GM12873 (cell line): ENCODE measurements around the gene UBE2E2.

Experiments
- TF ChIP-seq, protein P1 (sequence below): IDR thresholded peaks from 2 replicates; pipeline ENCODE4 v1.5.1; 2012; ENCODE audit warnings: low read depth, mild to moderate bottlenecking, moderate library complexity, low read length, control low read depth; ENCODE audit not compliant: insufficient read depth; ENCODE audit errors: missing control alignments

The UBE2E2 gene

GRCh38 chr3:23263796-23264195, 60.7 kb downstream of the UBE2E2 start:
- TF ChIP-seq, protein P1, sequence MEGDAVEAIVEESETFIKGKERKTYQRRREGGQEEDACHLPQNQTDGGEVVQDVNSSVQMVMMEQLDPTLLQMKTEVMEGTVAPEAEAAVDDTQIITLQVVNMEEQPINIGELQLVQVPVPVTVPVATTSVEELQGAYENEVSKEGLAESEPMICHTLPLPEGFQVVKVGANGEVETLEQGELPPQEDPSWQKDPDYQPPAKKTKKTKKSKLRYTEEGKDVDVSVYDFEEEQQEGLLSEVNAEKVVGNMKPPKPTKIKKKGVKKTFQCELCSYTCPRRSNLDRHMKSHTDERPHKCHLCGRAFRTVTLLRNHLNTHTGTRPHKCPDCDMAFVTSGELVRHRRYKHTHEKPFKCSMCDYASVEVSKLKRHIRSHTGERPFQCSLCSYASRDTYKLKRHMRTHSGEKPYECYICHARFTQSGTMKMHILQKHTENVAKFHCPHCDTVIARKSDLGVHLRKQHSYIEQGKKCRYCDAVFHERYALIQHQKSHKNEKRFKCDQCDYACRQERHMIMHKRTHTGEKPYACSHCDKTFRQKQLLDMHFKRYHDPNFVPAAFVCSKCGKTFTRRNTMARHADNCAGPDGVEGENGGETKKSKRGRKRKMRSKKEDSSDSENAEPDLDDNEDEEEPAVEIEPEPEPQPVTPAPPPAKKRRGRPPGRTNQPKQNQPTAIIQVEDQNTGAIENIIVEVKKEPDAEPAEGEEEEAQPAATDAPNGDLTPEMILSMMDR, result no peak

DNA sequence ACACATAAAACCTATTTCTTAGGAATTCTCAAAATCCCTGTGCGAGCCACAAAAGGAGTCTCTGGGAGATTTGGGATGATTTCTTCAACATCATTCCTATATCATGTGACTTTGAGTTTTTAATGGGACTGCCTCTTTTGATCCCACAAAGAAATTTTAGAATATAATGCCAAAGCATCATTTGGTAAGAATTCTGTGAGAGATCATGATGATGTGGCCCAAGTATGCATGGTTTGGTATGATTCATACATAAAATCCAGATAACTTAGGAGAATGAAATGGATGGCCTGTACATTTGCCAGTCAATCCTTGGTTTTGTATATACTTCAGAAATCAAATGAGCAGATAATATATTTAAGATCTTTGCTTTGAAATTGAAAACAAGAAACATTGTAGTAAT, 61.3 kb downstream of the UBE2E2 start:
- TF ChIP-seq, protein P1, result no peak

GRCh38 chr3:23270423-23270822, 67.3 kb downstream of the UBE2E2 start:
- TF ChIP-seq, protein P1, result no peak

DNA sequence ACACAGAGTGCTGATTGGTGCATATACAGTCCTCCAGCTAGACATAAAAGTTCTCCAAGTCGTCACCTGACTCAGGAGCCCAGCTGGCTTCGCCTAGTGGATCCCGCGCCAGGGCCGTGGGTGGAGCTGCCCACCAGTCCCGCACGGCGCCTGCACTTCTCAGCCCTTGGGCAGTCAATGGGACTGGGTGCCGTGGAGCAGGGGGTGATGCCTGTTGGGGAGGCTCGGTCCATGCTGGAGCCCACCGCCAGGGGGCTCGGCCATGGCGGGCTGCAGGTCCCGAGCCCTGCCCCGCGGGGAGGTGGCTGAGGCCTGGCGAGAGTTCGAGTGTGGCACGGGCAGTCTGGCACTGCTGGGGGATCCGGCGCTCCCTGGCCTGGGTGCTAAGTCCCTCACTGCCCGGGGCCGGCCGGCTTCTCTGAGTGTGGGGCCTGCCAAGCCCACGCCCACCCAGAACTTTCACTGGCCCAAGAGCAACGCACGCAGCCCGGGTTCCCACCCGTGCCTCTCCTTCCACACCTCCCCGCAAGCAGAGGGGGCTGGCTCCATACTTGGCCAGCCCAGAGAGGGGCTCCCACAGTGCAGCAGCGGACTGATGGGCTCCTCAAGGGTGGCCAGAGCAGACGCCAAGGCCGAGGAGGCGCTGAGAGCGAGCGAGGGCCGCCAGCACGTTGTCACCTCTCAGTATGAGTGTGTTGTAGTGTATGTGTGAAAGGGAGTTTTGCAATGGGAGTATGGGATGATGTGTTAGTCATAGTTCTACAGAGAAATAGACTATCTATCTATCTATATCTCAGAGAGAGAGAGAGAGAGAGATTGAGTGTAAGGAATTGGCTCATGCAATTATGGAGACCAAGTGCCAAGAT, 69.0 kb downstream of the UBE2E2 start:
- TF ChIP-seq, protein P1, result no peak

GRCh38 chr3:23272820-23273219, 69.7 kb downstream of the UBE2E2 start:
- TF ChIP-seq, protein P1, result no peak

DNA sequence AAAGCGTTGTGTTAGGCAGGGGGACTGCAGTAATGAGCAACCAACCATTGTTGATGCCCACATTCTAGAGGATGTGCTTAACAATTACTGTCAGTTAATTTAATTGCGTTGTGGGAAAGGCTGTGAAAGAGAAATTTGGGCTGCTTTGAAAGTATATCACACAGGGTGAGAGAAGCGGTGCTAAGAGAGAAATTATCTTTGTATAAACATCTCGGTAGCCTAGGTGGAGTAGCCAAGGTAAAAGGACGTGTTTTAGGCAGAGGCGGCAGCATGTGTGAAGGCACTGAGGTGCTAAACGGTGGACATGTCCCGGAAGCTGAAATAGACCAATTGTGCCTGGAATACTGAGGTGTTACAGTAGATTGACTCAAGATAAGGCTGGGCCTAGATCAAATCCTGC, 71.9 kb downstream of the UBE2E2 start:
- TF ChIP-seq, protein P1, result no peak

GRCh38 chr3:23275814-23276213, 72.7 kb downstream of the UBE2E2 start:
- TF ChIP-seq, protein P1, result no peak
